SU-DHL-6 (cell line): Measurements from ENCODE around the gene KREMEN1.

Source experiments
- H2AFZ ChIP-seq: fragments of 200-600 bp; sonication (generic); 2 replicates; pipeline ENCODE4 v1.6.1; 2014; ENCODE audit warnings: low read depth, mild to moderate bottlenecking, moderate library complexity, mixed read lengths, antibody characterized with exemption, low read length; ENCODE audit not compliant: severe bottlenecking
- H3F3A ChIP-seq: fragments of 200-600 bp; shearing (Covaris generic); 2 replicates; pipeline ENCODE4 v1.6.0; 2016; ENCODE audit warnings: antibody characterized with exemption, mild to moderate bottlenecking; ENCODE audit not compliant: insufficient read depth
- H3K27ac ChIP-seq: fragments of 200-600 bp; sonication (generic); 2 replicates; pipeline ENCODE4 v1.5.1; 2016; ENCODE audit warnings: low read depth, mild to moderate bottlenecking, low read length, moderate library complexity, mixed read lengths
- H3K27me3 ChIP-seq: fragments of 200-600 bp; sonication (generic), shearing (Covaris generic); 2 replicates; pipeline ENCODE4 v1.6.0; 2014; ENCODE audit warnings: mild to moderate bottlenecking, low read length
- H3K36me3 ChIP-seq: fragments of 200-600 bp; sonication (generic); 2 replicates; pipeline ENCODE4 v1.6.1; 2014; ENCODE audit warnings: mild to moderate bottlenecking, low read length, mixed read lengths
- H3K4me2 ChIP-seq: fragments of 300-600, 200-600 bp; shearing (Covaris generic), sonication (generic); 2 replicates; pipeline ENCODE4 v1.6.0; 2014; ENCODE audit warnings: low read length, low read depth, mild to moderate bottlenecking; ENCODE audit not compliant: poor library complexity, severe bottlenecking
- H3K4me3 ChIP-seq: fragments of 200-600 bp; sonication (generic); 2 replicates; pipeline ENCODE4 v1.5.1; 2014; ENCODE audit warnings: antibody characterized with exemption, low read length, mild to moderate bottlenecking, mixed read lengths; ENCODE audit not compliant: insufficient read depth, poor library complexity, severe bottlenecking
- H3K79me2 ChIP-seq: fragments of 200-600 bp; sonication (generic); 2 replicates; pipeline ENCODE4 v1.6.1; 2014; ENCODE audit warnings: mild to moderate bottlenecking, low read length, moderate library complexity; ENCODE audit not compliant: insufficient read depth
- H3K9ac ChIP-seq: fragments of 200-600 bp; sonication (generic); 2 replicates; pipeline ENCODE4 v1.7.0; 2014; ENCODE audit warnings: mild to moderate bottlenecking, low read length
- H3K9me2 ChIP-seq: fragments of 200-600 bp; sonication (generic); replicated peaks from 2 replicates; pipeline ENCODE4 v1.6.1; 2014; ENCODE audit warnings: low read length; ENCODE audit not compliant: insufficient read depth
- H3K9me3 ChIP-seq: fragments of 200-600 bp; sonication (generic); 2 replicates; pipeline ENCODE4 v1.6.1; 2014; ENCODE audit warnings: low read length, mixed read lengths; ENCODE audit not compliant: insufficient read depth
- H4K20me1 ChIP-seq: fragments of 200-600 bp; sonication (generic); 2 replicates; pipeline ENCODE4 v1.6.1; 2014; ENCODE audit warnings: low read depth, mild to moderate bottlenecking, antibody characterized with exemption, low read length, moderate library complexity, mixed read lengths
- CTCF ChIP-seq: fragments of 200-600 bp; sonication (generic); IDR thresholded peaks from one replicate; pipeline ENCODE4 v1.5.1; 2017; ENCODE audit warnings: antibody characterized with exemption, mild to moderate bottlenecking, low read length, moderate library complexity; ENCODE audit not compliant: insufficient read depth, poor library complexity, severe bottlenecking
- EZH2phosphoT487 ChIP-seq: fragments of 200-600 bp; sonication (generic), shearing (Covaris generic); conservative IDR thresholded peaks from 2 replicates; pipeline ENCODE4 v1.6.1; 2018; ENCODE audit warnings: mild to moderate bottlenecking, antibody characterized with exemption, low read length, moderate library complexity, mixed read lengths

The KREMEN1 gene

GRCh38 chr22:29079218-29079901, 6.5 kb downstream of the KREMEN1 start:
- no peak overlapping the region for H3K27ac ChIP-seq
- H3F3A ChIP-seq = no peaks in the 10 kb centered on the region
- TF ChIP-seq CTCF (no peak), EZH2phosphoT487 (no peak)
- no peak overlapping the region for H2AFZ ChIP-seq
- H3K9ac ChIP-seq = no peak overlapping the region
- H3K4me3 ChIP-seq = no peak overlapping the region
- H3K9me2 ChIP-seq = no peaks in the 10 kb centered on the region
- no peaks in the 10 kb centered on the region for H3K27me3 ChIP-seq
- H3K36me3 ChIP-seq = no peaks in the 10 kb centered on the region
- no peaks in the 10 kb centered on the region for H3K79me2 ChIP-seq
- H4K20me1 ChIP-seq = no peaks in the 10 kb centered on the region
- no peak overlapping the region for H3K4me2 ChIP-seq
- no peaks in the 10 kb centered on the region for H3K9me3 ChIP-seq

GRCh38 chr22:29080106-29080975, 7.5 kb downstream of the KREMEN1 start:
- Histone ChIP-seq H3K9me2 (no peaks in the 10 kb centered on the region), H3K9me3 (no peaks in the 10 kb centered on the region), H3K9ac (no peak overlapping the region), H3K4me2 (no peak overlapping the region), H3K36me3 (no peaks in the 10 kb centered on the region), H3F3A (no peaks in the 10 kb centered on the region), H3K79me2 (no peaks in the 10 kb centered on the region), H2AFZ (no peak overlapping the region), H3K27me3 (no peaks in the 10 kb centered on the region), H3K27ac (no peak overlapping the region), H3K4me3 (no peak overlapping the region), H4K20me1 (no peaks in the 10 kb centered on the region)
- no peak for TF ChIP-seq CTCF
- no peak for TF ChIP-seq EZH2phosphoT487

GRCh38 chr22:29081517-29082236, 8.8 kb downstream of the KREMEN1 start:
- no peak overlapping the region for H3K4me2 ChIP-seq
- H3K4me3 ChIP-seq = no peak overlapping the region
- H3K27me3 ChIP-seq = no peaks in the 10 kb centered on the region
- TF ChIP-seq CTCF (no peak), EZH2phosphoT487 (no peak)
- H2AFZ ChIP-seq = no peak overlapping the region
- no peaks in the 10 kb centered on the region for H4K20me1 ChIP-seq
- H3F3A ChIP-seq = no peaks in the 10 kb centered on the region
- H3K27ac ChIP-seq = no peak overlapping the region
- no peaks in the 10 kb centered on the region for H3K36me3 ChIP-seq
- H3K9me3 ChIP-seq = no peaks in the 10 kb centered on the region
- no peaks in the 10 kb centered on the region for H3K79me2 ChIP-seq
- no peaks in the 10 kb centered on the region for H3K9me2 ChIP-seq
- H3K9ac ChIP-seq = no peak overlapping the region
